ENCODE measurements around the gene ZNF736. TPM values are rescaled to one million over a fixed set of nuclear protein-coding genes. Genes with fewer than 3 reads are reported as not detected.

The ZNF736 gene
- total RNA-seq, 3 donors from 2014 or later = 11.0 to 14.0 (median 11.7) TPM

GRCh38 chr7:64300641-64301405, 12.9 kb upstream of the ZNF736 start:
- ATAC-seq = no peak
- H3K4me1 ChIP-seq (ENCODE audit: low read depth) = no peaks in the 10 kb centered on the region
- no peak for DNase-seq
- no peak overlapping the region for H3K4me3 ChIP-seq
- intact Hi-C loops (cut with DNase I, micrococcal nuclease) = no loop called here
- no peak for TF ChIP-seq CTCF (IDR thresholded peaks at IDR 0.05)
- H3K9me3 ChIP-seq = no peaks in the 10 kb centered on the region
- no peaks in the 10 kb centered on the region for H3K36me3 ChIP-seq (ENCODE audit: low read depth)

GRCh38 chr7:64307254-64308015, 6.3 kb upstream of the ZNF736 start:
- intact Hi-C loops (cut with DNase I, micrococcal nuclease) = no loop called here
- no peaks in the 10 kb centered on the region for H3K9me3 ChIP-seq
- no peaks in the 10 kb centered on the region for H3K36me3 ChIP-seq (ENCODE audit: low read depth)
- H3K4me3 ChIP-seq = peak overlapping the region; percentile 36
- DNase-seq (peak; percentile 95 to 97 (median 96)), ATAC-seq (peak; percentile 99)
- H3K4me1 ChIP-seq (ENCODE audit: low read depth) = peaks cover 6% of the 10 kb centered on the region
- no peak for TF ChIP-seq CTCF (IDR thresholded peaks at IDR 0.05)

DNA sequence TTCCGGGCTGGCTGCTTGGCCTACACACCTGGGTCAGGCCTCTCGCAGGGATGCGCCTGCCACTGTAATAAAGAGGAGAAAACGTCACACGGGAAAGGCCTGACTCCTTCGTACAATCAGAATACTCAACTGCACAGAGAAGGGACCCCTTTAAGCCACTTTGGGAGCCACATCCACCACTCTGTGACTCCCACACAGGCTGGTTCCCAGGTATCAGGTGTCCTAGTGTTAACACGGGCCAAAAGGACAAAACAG, 5.8 kb upstream of the ZNF736 start:
- Histone ChIP-seq H3K36me3 (ENCODE audit: low read depth) (no peaks in the 10 kb centered on the region), H3K9me3 (no peaks in the 10 kb centered on the region), H3K4me3 (no peak overlapping the region), H3K4me1 (ENCODE audit: low read depth) (peaks cover 6% of the 10 kb centered on the region)
- TF ChIP-seq CTCF (IDR thresholded peaks at IDR 0.05) = no peak
- ATAC-seq = peak; percentile 7
- intact Hi-C loops (cut with DNase I, micrococcal nuclease) = no loop called here
- peak; percentile 41 to 46 (median 46) for DNase-seq

- intact Hi-C loops (cut with DNase I, micrococcal nuclease) = no loop called here
- Histone ChIP-seq H3K9me3 (no peaks in the 10 kb centered on the region), H3K36me3 (ENCODE audit: low read depth) (no peaks in the 10 kb centered on the region), H3K4me3 (no peak overlapping the region), H3K4me1 (ENCODE audit: low read depth) (peaks cover 13% of the 10 kb centered on the region)
- no peak for DNase-seq
- no peak for ATAC-seq
- no peak for TF ChIP-seq CTCF (IDR thresholded peaks at IDR 0.05)
These were observed 3.3 kb upstream of the ZNF736 start for GRCh38 chr7:64310426-64310825.

DNA sequence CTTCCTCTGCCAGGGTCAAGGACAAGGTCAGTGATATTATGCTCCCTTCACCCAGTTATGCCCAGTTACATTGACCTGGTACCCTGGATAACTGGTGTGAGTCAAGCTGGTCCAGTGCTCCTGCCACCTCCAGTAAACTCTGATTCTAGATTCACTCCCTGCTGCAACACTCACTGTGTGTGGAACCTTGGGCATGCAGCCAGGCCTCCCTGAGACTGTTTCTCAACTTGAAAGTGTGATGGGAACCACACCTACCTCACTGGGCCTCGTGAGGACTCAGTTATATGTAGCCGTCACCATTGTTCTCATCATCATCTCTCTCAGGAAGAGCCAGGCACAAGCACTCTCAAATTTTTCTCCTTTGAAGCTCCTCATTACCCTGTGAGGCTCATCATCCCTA, 935 bp upstream of the ZNF736 start:
- Histone ChIP-seq H3K4me1 (ENCODE audit: low read depth) (peaks cover 9% of the 10 kb centered on the region), H3K36me3 (ENCODE audit: low read depth) (no peaks in the 10 kb centered on the region), H3K9me3 (no peaks in the 10 kb centered on the region), H3K4me3 (no peak overlapping the region)
- DNase-seq (no peak), ATAC-seq (no peak)
- intact Hi-C loops (cut with DNase I, micrococcal nuclease) = no loop called here
- TF ChIP-seq CTCF (IDR thresholded peaks at IDR 0.05) = no peak
